Chondrocyte (in vitro differentiated cells): ENCODE measurements around the gene KDM4B. TPM values are rescaled to one million over a fixed set of nuclear protein-coding genes. Genes with fewer than 3 reads are reported as not detected.

Source experiments
- DNase-seq: peaks from one replicate; pipeline ENCODE4 v3.0.0; 2021; ENCODE audit warnings: mixed read lengths, low spot score
- H3K27ac Mint-ChIP-seq: one replicate; pipeline ENCODE4 v1.8.0; 2021; ENCODE audit warnings: mild to moderate bottlenecking, moderate library complexity, mixed read lengths; ENCODE audit not compliant: unreplicated experiment
- H3K27me3 Mint-ChIP-seq: 2 replicates; pipeline ENCODE4 v1.8.0; 2021; ENCODE audit warnings: low read depth, mixed read lengths
- H3K36me3 Mint-ChIP-seq: 2 replicates; pipeline ENCODE4 v1.8.0; 2021; ENCODE audit warnings: low read depth, mixed read lengths
- H3K4me1 Mint-ChIP-seq: 2 replicates; pipeline ENCODE4 v1.8.0; 2021; ENCODE audit warnings: low read depth, mild to moderate bottlenecking, mixed read lengths
- H3K4me3 Mint-ChIP-seq: one replicate; pipeline ENCODE4 v1.8.0; 2021; ENCODE audit warnings: mild to moderate bottlenecking, moderate library complexity, mixed read lengths; ENCODE audit not compliant: unreplicated experiment
- H3K9me3 Mint-ChIP-seq: 2 replicates; pipeline ENCODE4 v1.8.0; 2021; ENCODE audit warnings: low read depth, mixed read lengths
- CTCF ChIP-seq: fragments of 200-600 bp; sonication (generic); IDR thresholded peaks from 2 replicates; pipeline ENCODE4 v1.5.0; 2021; ENCODE audit warnings: antibody characterized with exemption, mild to moderate bottlenecking, moderate library complexity
- total RNA-seq: library from RNA; stranded (reverse); gene quantifications from 3 replicates; pipeline ENCODE4 v1.2.1, GENCODE V29; 2021

Gene KDM4B
- total RNA-seq, 1 donor from 2014 or later = 52.2 TPM

GRCh38 chr19:5016268-5016667 lies 47.4 kb downstream of the KDM4B start:
- H3K27me3 Mint-ChIP-seq = no peaks in the 10 kb centered on the region
- no peak for DNase-seq

GRCh38 chr19:5016781-5017180 lies 47.9 kb downstream of the KDM4B start:
- no peak for TF ChIP-seq CTCF
- Mint-ChIP-seq H3K4me1 (peaks cover 6% of the 10 kb centered on the region), H3K9me3 (no peaks in the 10 kb centered on the region), H3K27me3 (no peaks in the 10 kb centered on the region), H3K27ac (no peak overlapping the region), H3K4me3 (no peak overlapping the region), H3K36me3 (no peaks in the 10 kb centered on the region)
- DNase-seq = no peak

More at GRCh38 chr19:5016268-5016667, 47.4 kb downstream of the KDM4B start:
- no peak overlapping the region for H3K4me3 Mint-ChIP-seq
- no peak overlapping the region for H3K27ac Mint-ChIP-seq
- peaks cover 6% of the 10 kb centered on the region for H3K4me1 Mint-ChIP-seq
- H3K36me3 Mint-ChIP-seq = no peaks in the 10 kb centered on the region
- TF ChIP-seq CTCF = no peak
- no peaks in the 10 kb centered on the region for H3K9me3 Mint-ChIP-seq

- Mint-ChIP-seq H3K9me3 (no peaks in the 10 kb centered on the region), H3K27ac (no peak overlapping the region), H3K36me3 (no peaks in the 10 kb centered on the region), H3K4me3 (no peak overlapping the region), H3K27me3 (no peaks in the 10 kb centered on the region), H3K4me1 (peaks cover 6% of the 10 kb centered on the region)
- TF ChIP-seq CTCF = no peak
- DNase-seq = no peak
Measured at GRCh38 chr19:5017235-5017634, 48.3 kb downstream of the KDM4B start.

GRCh38 chr19:5018224-5019015 lies 49.5 kb downstream of the KDM4B start:
- Mint-ChIP-seq H3K27me3 (no peaks in the 10 kb centered on the region), H3K36me3 (no peaks in the 10 kb centered on the region)
- DNase-seq = no peak

GRCh38 chr19:5020368-5020767 lies 51.5 kb downstream of the KDM4B start:
- H3K9me3 Mint-ChIP-seq = no peaks in the 10 kb centered on the region
- no peak overlapping the region for H3K27ac Mint-ChIP-seq
- DNase-seq = no peak
- TF ChIP-seq CTCF = no peak
- H3K27me3 Mint-ChIP-seq = no peaks in the 10 kb centered on the region
- no peaks in the 10 kb centered on the region for H3K36me3 Mint-ChIP-seq
- peaks cover 9% of the 10 kb centered on the region for H3K4me1 Mint-ChIP-seq
- H3K4me3 Mint-ChIP-seq = no peak overlapping the region

More at GRCh38 chr19:5018224-5019015, 49.5 kb downstream of the KDM4B start:
- H3K4me3 Mint-ChIP-seq = no peak overlapping the region
- TF ChIP-seq CTCF = no peak
- H3K4me1 Mint-ChIP-seq = peaks cover 10% of the 10 kb centered on the region
- no peak overlapping the region for H3K27ac Mint-ChIP-seq
- H3K9me3 Mint-ChIP-seq = no peaks in the 10 kb centered on the region
